Kidney glomerular epithelial cell (primary cell): Measurements from ENCODE around the gene SLC25A41.
A peak's percentile ranks its signal among the peaks of the same experiment; 100 is the strongest.
"Not testable (repeated sequence)": the region's sequence is repeated elsewhere in the genome, so short reads cannot be mapped to it uniquely, and the experiment has no call there.

Source experiments
- DNase-seq: peaks from one replicate; lab custom pipeline; 2025; lab: John Stamatoyannopoulos, UW

SLC25A41 gene

GRCh38 chr19:6428692-6429418 is 4.7 kb downstream of the SLC25A41 start:
- DNase-seq = not testable (repeated sequence)

- DNase-seq = no peak
Observed at GRCh38 chr19:6427131-6427530, 6.4 kb downstream of the SLC25A41 start.

GRCh38 chr19:6425732-6426620 is 7.6 kb downstream of the SLC25A41 start:
- DNase-seq = no peak

- peak; percentile 100 for DNase-seq
Observed at GRCh38 chr19:6424939-6425731, 8.4 kb downstream of the SLC25A41 start.

GRCh38 chr19:6424195-6424938 is 9.2 kb downstream of the SLC25A41 start, which contains the start of gene KHSRP:
Gene KHSRP (minus strand): TSS chr19:6424811. CDS start chr19:6424701, 110 bp downstream.
- no peak for DNase-seq

- peak; percentile 28 for DNase-seq
Observed at GRCh38 chr19:6423499-6424194, 9.9 kb downstream of the SLC25A41 start.

- DNase-seq = no peak
Observed at GRCh38 chr19:6421075-6422014, 12.2 kb downstream of the SLC25A41 start.

GRCh38 chr19:6418562-6418932 is 15.0 kb downstream of the SLC25A41 start:
- DNase-seq = no peak

GRCh38 chr19:6417713-6418561 is 15.6 kb downstream of the SLC25A41 start:
- no peak for DNase-seq

- no peak for DNase-seq
Observed at GRCh38 chr19:6416658-6417405, 16.7 kb downstream of the SLC25A41 start.

GRCh38 chr19:6415591-6416190 is 17.9 kb downstream of the SLC25A41 start:
- DNase-seq = no peak

- no peak for DNase-seq
Observed at GRCh38 chr19:6414793-6415590, 18.6 kb downstream of the SLC25A41 start.

GRCh38 chr19:6413721-6414643 is 19.6 kb downstream of the SLC25A41 start:
- DNase-seq = no peak

GRCh38 chr19:6413291-6413690 is 20.3 kb downstream of the SLC25A41 start:
- DNase-seq = no peak

GRCh38 chr19:6412447-6413091 is 21.0 kb downstream of the SLC25A41 start:
- peak; percentile 15 for DNase-seq
